ENCODE measurements around the gene JMY.

JMY gene

GRCh38 chr5:79229357-79230174, 6.4 kb upstream of the JMY start:
- H3K36me3 ChIP-seq (ENCODE audit: control insufficient read depth in 2 of 2, insufficient read depth in 1 of 2, low read length in 2 of 2), result no peaks in the 10 kb centered on the region; a peak in 1 of 3 replicates
- CTCF ChIA-PET, result interaction anchor here (0.7 to 1.3 kb wide), 2 partner anchors 76 to 96 kb away, joined by 3 read pairs; no protein-coding TSS in a partner anchor
- POLR2A ChIA-PET, result no interaction called here
- no peak overlapping the region for H3K4me3 ChIP-seq (ENCODE audit: low read depth, low read length)
- no peaks in the 10 kb centered on the region for H3K9me3 ChIP-seq (ENCODE audit: control insufficient read depth, insufficient read depth, low read depth, low read length)
- H3K4me1 ChIP-seq (ENCODE audit: control insufficient read depth, insufficient read depth, low read length), result no peaks in the 10 kb centered on the region
- TF ChIP-seq ZNF335 (tag by site-specific recombination; conservative IDR thresholded peaks at IDR 0.05), result 0 out of 2 replicates have a peak, but pooled peaks have one; percentile 20
- TF ChIP-seq ATF2 (tag by site-specific recombination; IDR thresholded peaks at IDR 0.05; ENCODE audit: low read depth), result peak; percentile 87
- no peak for TF ChIP-seq ZNF707 (tag by site-specific recombination; IDR thresholded peaks at IDR 0.05)
- TF ChIP-seq ZNF629 (tag by site-specific recombination; IDR thresholded peaks at IDR 0.05), result 0 out of 2 replicates have a peak, but pooled peaks have one; percentile 14
- no peak for TF ChIP-seq ZNF585B (tag by site-specific recombination; IDR thresholded peaks at IDR 0.05)
- no peak overlapping the region for H3K27ac ChIP-seq (ENCODE audit: extremely low read depth, low read depth, low read length)

GRCh38 chr5:79235261-79235633, 684 bp upstream of the JMY start:
- Histone ChIP-seq H3K9me3 (ENCODE audit: control insufficient read depth, insufficient read depth, low read depth, low read length) (no peaks in the 10 kb centered on the region), H3K27ac (ENCODE audit: extremely low read depth, low read depth, low read length) (peak overlapping the region; percentile 88), H3K36me3 (ENCODE audit: control insufficient read depth in 2 of 2, insufficient read depth in 1 of 2, low read length in 2 of 2) (no peaks in the 10 kb centered on the region; a peak in 1 of 3 replicates), H3K4me3 (ENCODE audit: low read depth, low read length) (peak overlapping the region; percentile 93), H3K4me1 (ENCODE audit: control insufficient read depth, insufficient read depth, low read length) (no peaks in the 10 kb centered on the region)
- ChIA-PET POLR2A (interaction anchor here (0.9 kb wide), 1 partner anchor 279 kb away, joined by 3 read pairs; the partner anchor contains the start of gene HOMER1), CTCF (interaction anchor here (0.6 to 1.7 kb wide), 2 partner anchors 33 to 385 kb away, joined by 4 to 7 read pairs; no protein-coding TSS in a partner anchor)
- TF ChIP-seq ZNF121 (tag by site-specific recombination; IDR thresholded peaks at IDR 0.05), result no peak
- no peak for TF ChIP-seq ZNF837 (tag by site-specific recombination; IDR thresholded peaks at IDR 0.05)
- TF ChIP-seq ZNF776 (tag by site-specific recombination; IDR thresholded peaks at IDR 0.05; ENCODE audit: borderline replicate concordance), result no peak
- TF ChIP-seq, protein P1, sequence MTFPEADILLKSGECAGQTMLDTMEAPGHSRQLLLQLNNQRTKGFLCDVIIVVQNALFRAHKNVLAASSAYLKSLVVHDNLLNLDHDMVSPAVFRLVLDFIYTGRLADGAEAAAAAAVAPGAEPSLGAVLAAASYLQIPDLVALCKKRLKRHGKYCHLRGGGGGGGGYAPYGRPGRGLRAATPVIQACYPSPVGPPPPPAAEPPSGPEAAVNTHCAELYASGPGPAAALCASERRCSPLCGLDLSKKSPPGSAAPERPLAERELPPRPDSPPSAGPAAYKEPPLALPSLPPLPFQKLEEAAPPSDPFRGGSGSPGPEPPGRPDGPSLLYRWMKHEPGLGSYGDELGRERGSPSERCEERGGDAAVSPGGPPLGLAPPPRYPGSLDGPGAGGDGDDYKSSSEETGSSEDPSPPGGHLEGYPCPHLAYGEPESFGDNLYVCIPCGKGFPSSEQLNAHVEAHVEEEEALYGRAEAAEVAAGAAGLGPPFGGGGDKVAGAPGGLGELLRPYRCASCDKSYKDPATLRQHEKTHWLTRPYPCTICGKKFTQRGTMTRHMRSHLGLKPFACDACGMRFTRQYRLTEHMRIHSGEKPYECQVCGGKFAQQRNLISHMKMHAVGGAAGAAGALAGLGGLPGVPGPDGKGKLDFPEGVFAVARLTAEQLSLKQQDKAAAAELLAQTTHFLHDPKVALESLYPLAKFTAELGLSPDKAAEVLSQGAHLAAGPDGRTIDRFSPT (tag by site-specific recombination; IDR thresholded peaks at IDR 0.05), result no peak
- peak; percentile 49; the same call in 1 of the 2 replicates for TF ChIP-seq PATZ1 (tag by site-specific recombination; IDR thresholded peaks at IDR 0.05)
- peak; percentile 57; the same call in 1 of the 2 replicates for TF ChIP-seq ATF2 (tag by site-specific recombination; IDR thresholded peaks at IDR 0.05; ENCODE audit: low read depth)
- TF ChIP-seq ZNF670 (tag by site-specific recombination; IDR thresholded peaks at IDR 0.05; ENCODE audit: low read depth), result no peak
- peak; percentile 58; the same call in 1 of the 2 replicates for TF ChIP-seq PRDM6 (tag by site-specific recombination; IDR thresholded peaks at IDR 0.05)
- peak; percentile 77; the same call in 1 of the 2 replicates for TF ChIP-seq ZBTB8A (tag by site-specific recombination; IDR thresholded peaks at IDR 0.05)
- TF ChIP-seq ZNF146 (tag by site-specific recombination; IDR thresholded peaks at IDR 0.05), result no peak
- no peak for TF ChIP-seq ZNF214 (tag by site-specific recombination; IDR thresholded peaks at IDR 0.05; ENCODE audit: borderline replicate concordance)
- no peak for TF ChIP-seq ZNF548 (tag by site-specific recombination; IDR thresholded peaks at IDR 0.05)
- 0 out of 2 replicates have a peak, but pooled peaks have one; percentile 42 for TF ChIP-seq ZNF561 (tag by site-specific recombination; IDR thresholded peaks at IDR 0.05; ENCODE audit: borderline replicate concordance)
- no peak for TF ChIP-seq ZBTB49 (tag by site-specific recombination; IDR thresholded peaks at IDR 0.05; ENCODE audit: low read depth)
- no peak for TF ChIP-seq ZNF175 (tag by site-specific recombination; IDR thresholded peaks at IDR 0.05)
- TF ChIP-seq ZNF37A (tag by site-specific recombination; IDR thresholded peaks at IDR 0.05), result no peak
- TF ChIP-seq MYNN (tag by site-specific recombination; IDR thresholded peaks at IDR 0.05; ENCODE audit: borderline replicate concordance), result no peak
